ENCODE results near the gene LRRC2. TPM values are rescaled to one million over a fixed set of nuclear protein-coding genes. Genes with fewer than 3 reads are reported as not detected.

The LRRC2 gene
- total RNA-seq (0.77 and 3.8 TPM in 2 replicates), polyA plus RNA-seq (0.27 and 6.0 TPM in 2 replicates), polyA minus RNA-seq (ENCODE audit: low replicate concordance) (0.07 and 1.6 TPM in 2 replicates)
- polyA plus RNA-seq (2012) = 0.10 and 3.8 TPM in 2 replicates

GRCh38 chr3:46566040-46566641 is at the start of gene LRRC2:
TSS of gene LRRC2 (minus strand) at chr3:46566302. CDS start at chr3:46551591, 14,711 bp downstream.
- Histone ChIP-seq H3K4me2 (ENCODE audit: extremely low read depth, insufficient read depth, low read length) (peak within 1 kb of the TSS; percentile 39), H3K79me2 (ENCODE audit: control insufficient read depth, insufficient read depth, low read length) (no peaks in the 10 kb centered on the region), H3K9ac (ENCODE audit: insufficient read depth, low read length) (peak within 1 kb of the TSS; percentile 37), H4K20me1 (ENCODE audit: control insufficient read depth, extremely low read depth, insufficient read depth, low read length) (no peaks in the 10 kb centered on the region), H3K27me3 (ENCODE audit: control insufficient read depth, insufficient read depth, low read length) (no peaks in the 10 kb centered on the region), H3K36me3 (ENCODE audit: control insufficient read depth, insufficient read depth, low read length) (no peaks in the 10 kb centered on the region), H2AFZ (ENCODE audit: low read length) (peak within 1 kb of the TSS; percentile 68), H3K4me1 (ENCODE audit: control insufficient read depth, extremely low read depth, insufficient read depth, low read length) (no peaks in the 10 kb centered on the region), H3K4me3 (replicated peaks in 1 of 4; ENCODE audit: control extremely low read depth in 1 of 4, insufficient read depth in 1 of 4, low read depth in 3 of 4, low read length in 4 of 4) (peak within 1 kb of the TSS; percentile 45 to 69 (median 50)), H3K9me3 (ENCODE audit: control insufficient read depth, insufficient read depth, low read depth, low read length) (no peaks in the 10 kb centered on the region), H3K27ac (ENCODE audit: insufficient read depth, low read length) (no peak within 1 kb of the TSS)
- no peak for TF ChIP-seq EZH2 (IDR thresholded peaks at IDR 0.05; ENCODE audit: low read length, missing control alignments)
- no peak for TF ChIP-seq CTCF (conservative IDR thresholded peaks at IDR 0.05 in 1 of 2, IDR thresholded peaks at IDR 0.05 in 1 of 2; ENCODE audit: low read depth in 1 of 2, low read length in 2 of 2)
- DNase-seq (ENCODE audit: low read depth in 2 of 2) = peak; percentile 63 to 65

- peaks cover 6% of the 10 kb centered on the region for H3K27me3 ChIP-seq (ENCODE audit: control insufficient read depth, insufficient read depth, low read length)
- no peak for TF ChIP-seq CTCF (conservative IDR thresholded peaks at IDR 0.05 in 1 of 2, IDR thresholded peaks at IDR 0.05 in 1 of 2; ENCODE audit: low read depth in 1 of 2, low read length in 2 of 2)
- no peak for TF ChIP-seq EZH2 (IDR thresholded peaks at IDR 0.05; ENCODE audit: low read length, missing control alignments)
Measured at GRCh38 chr3:46615050-46615775, 49.1 kb upstream of the LRRC2 start.

GRCh38 chr3:46614431-46614830 is 48.3 kb upstream of the LRRC2 start:
- Histone ChIP-seq H3K4me3 (replicated peaks in 1 of 4; ENCODE audit: control extremely low read depth in 1 of 4, insufficient read depth in 1 of 4, low read depth in 3 of 4, low read length in 4 of 4) (no peak overlapping the region), H2AFZ (ENCODE audit: low read length) (no peak overlapping the region), H3K36me3 (ENCODE audit: control insufficient read depth, insufficient read depth, low read length) (no peaks in the 10 kb centered on the region), H3K4me1 (ENCODE audit: control insufficient read depth, extremely low read depth, insufficient read depth, low read length) (no peaks in the 10 kb centered on the region), H3K27me3 (ENCODE audit: control insufficient read depth, insufficient read depth, low read length) (peaks cover 6% of the 10 kb centered on the region), H3K9me3 (ENCODE audit: control insufficient read depth, insufficient read depth, low read depth, low read length) (no peaks in the 10 kb centered on the region), H3K79me2 (ENCODE audit: control insufficient read depth, insufficient read depth, low read length) (no peaks in the 10 kb centered on the region), H3K27ac (ENCODE audit: insufficient read depth, low read length) (no peak overlapping the region), H3K4me2 (ENCODE audit: extremely low read depth, insufficient read depth, low read length) (no peak overlapping the region), H3K9ac (ENCODE audit: insufficient read depth, low read length) (no peak overlapping the region), H4K20me1 (ENCODE audit: control insufficient read depth, extremely low read depth, insufficient read depth, low read length) (no peaks in the 10 kb centered on the region)
- no peak for DNase-seq (ENCODE audit: low read depth in 2 of 2)
- TF ChIP-seq CTCF (conservative IDR thresholded peaks at IDR 0.05 in 1 of 2, IDR thresholded peaks at IDR 0.05 in 1 of 2; ENCODE audit: low read depth in 1 of 2, low read length in 2 of 2) (no peak), EZH2 (IDR thresholded peaks at IDR 0.05; ENCODE audit: low read length, missing control alignments) (no peak)

More at GRCh38 chr3:46615050-46615775, 49.1 kb upstream of the LRRC2 start:
- no peak overlapping the region for H3K9ac ChIP-seq (ENCODE audit: insufficient read depth, low read length)
- H3K79me2 ChIP-seq (ENCODE audit: control insufficient read depth, insufficient read depth, low read length) = no peaks in the 10 kb centered on the region
- H3K4me1 ChIP-seq (ENCODE audit: control insufficient read depth, extremely low read depth, insufficient read depth, low read length) = no peaks in the 10 kb centered on the region
- H3K27ac ChIP-seq (ENCODE audit: insufficient read depth, low read length) = no peak overlapping the region
- H3K4me3 ChIP-seq (replicated peaks in 1 of 4; ENCODE audit: control extremely low read depth in 1 of 4, insufficient read depth in 1 of 4, low read depth in 3 of 4, low read length in 4 of 4) = no peak overlapping the region
- no peaks in the 10 kb centered on the region for H4K20me1 ChIP-seq (ENCODE audit: control insufficient read depth, extremely low read depth, insufficient read depth, low read length)
- no peaks in the 10 kb centered on the region for H3K9me3 ChIP-seq (ENCODE audit: control insufficient read depth, insufficient read depth, low read depth, low read length)
- no peak for DNase-seq (ENCODE audit: low read depth in 2 of 2)
- H3K36me3 ChIP-seq (ENCODE audit: control insufficient read depth, insufficient read depth, low read length) = no peaks in the 10 kb centered on the region
- H2AFZ ChIP-seq (ENCODE audit: low read length) = no peak overlapping the region
- H3K4me2 ChIP-seq (ENCODE audit: extremely low read depth, insufficient read depth, low read length) = no peak overlapping the region
